GM21360 (cell line): Measurements from ENCODE around the gene MAMLD1.
A peak's percentile ranks its signal among the peaks of the same experiment; 100 is the strongest.

Experiments used
- ATAC-seq: cut with Tn5 transposase; IDR thresholded peaks from one replicate; pipeline ENCODE4 v1.9.1; 2021; ENCODE audit warnings: mild to moderate bottlenecking, moderate library complexity; ENCODE audit not compliant: unreplicated experiment

The MAMLD1 gene

GRCh38 chrX:150525061-150525919 lies 162.2 kb downstream of the MAMLD1 start:
- ATAC-seq: no peak

GRCh38 chrX:150526692-150527091 lies 163.6 kb downstream of the MAMLD1 start:
- ATAC-seq: no peak

- no peak for ATAC-seq
These were observed 164.0 kb downstream of the MAMLD1 start for GRCh38 chrX:150527108-150527507.

GRCh38 chrX:150529587-150529986 lies 166.5 kb downstream of the MAMLD1 start:
- no peak for ATAC-seq

GRCh38 chrX:150530821-150531220 lies 167.7 kb downstream of the MAMLD1 start:
- no peak for ATAC-seq

GRCh38 chrX:150531467-150531866 lies 168.3 kb downstream of the MAMLD1 start:
- ATAC-seq: no peak

GRCh38 chrX:150533863-150534262 lies 170.7 kb downstream of the MAMLD1 start:
- ATAC-seq: no peak

- ATAC-seq: no peak
These were observed 173.5 kb downstream of the MAMLD1 start for GRCh38 chrX:150536455-150537116.

- no peak for ATAC-seq
These were observed 174.7 kb downstream of the MAMLD1 start for GRCh38 chrX:150537851-150538250.

GRCh38 chrX:150540965-150541364 lies 177.8 kb downstream of the MAMLD1 start:
- no peak for ATAC-seq

- ATAC-seq: peak; percentile 42
These were observed 179.7 kb downstream of the MAMLD1 start for GRCh38 chrX:150542846-150543229.

GRCh38 chrX:150543230-150544155 lies 180.4 kb downstream of the MAMLD1 start:
- peak; percentile 42 for ATAC-seq

GRCh38 chrX:150544222-150544787 lies 181.2 kb downstream of the MAMLD1 start:
- ATAC-seq: no peak

- no peak for ATAC-seq
These were observed 182.0 kb downstream of the MAMLD1 start for GRCh38 chrX:150544835-150545770.

- no peak for ATAC-seq
These were observed 183.6 kb downstream of the MAMLD1 start for GRCh38 chrX:150546711-150547153.

- no peak for ATAC-seq
These were observed 184.4 kb downstream of the MAMLD1 start for GRCh38 chrX:150547375-150548115.

- no peak for ATAC-seq
These were observed 185.1 kb downstream of the MAMLD1 start for GRCh38 chrX:150548251-150548650.

- ATAC-seq: no peak
These were observed 185.6 kb downstream of the MAMLD1 start for GRCh38 chrX:150548684-150549083.

- ATAC-seq: no peak
These were observed 188.8 kb downstream of the MAMLD1 start for GRCh38 chrX:150551963-150552362.
